Measurements from ENCODE around the gene SLC8B1. TPM values are rescaled to one million over a fixed set of nuclear protein-coding genes. Genes with fewer than 3 reads are reported as not detected.
A peak's percentile ranks its signal among the peaks of the same experiment; 100 is the strongest.

The SLC8B1 gene
- 10 to 100 TPM; 13.5 to 15.1 TPM for total RNA-seq

GRCh38 chr12:113334786-113335539, at the start of gene SLC8B1:
Gene SLC8B1, minus strand, starts transcription at chr12:113335109. Its CDS starts 2,231 bp downstream, at chr12:113332878.
- peak within 1 kb of the TSS; percentile 57 for H3K27ac Mint-ChIP-seq
- no peaks in the 10 kb centered on the region for H3K9me3 Mint-ChIP-seq
- H3K4me1 Mint-ChIP-seq: peaks cover 28% of the 10 kb centered on the region
- peak within 1 kb of the TSS; percentile 93 for H3K4me3 Mint-ChIP-seq
- no peaks in the 10 kb centered on the region for H3K27me3 Mint-ChIP-seq
- peak; percentile 87 for DNase-seq
- peaks cover 14% of the 10 kb centered on the region for H3K36me3 Mint-ChIP-seq

GRCh38 chr12:113382206-113382605, 47.3 kb upstream of the SLC8B1 start:
- Mint-ChIP-seq H3K4me3 (no peak overlapping the region), H3K27me3 (no peaks in the 10 kb centered on the region), H3K36me3 (peaks cover 6% of the 10 kb centered on the region), H3K4me1 (no peaks in the 10 kb centered on the region), H3K9me3 (no peaks in the 10 kb centered on the region), H3K27ac (no peak overlapping the region)
- DNase-seq: no peak

- Mint-ChIP-seq H3K9me3 (no peaks in the 10 kb centered on the region), H3K4me1 (no peaks in the 10 kb centered on the region), H3K4me3 (no peak overlapping the region), H3K27me3 (no peaks in the 10 kb centered on the region), H3K27ac (no peak overlapping the region), H3K36me3 (peaks cover 8% of the 10 kb centered on the region)
- no peak for DNase-seq
Measured at GRCh38 chr12:113381220-113381619, 46.3 kb upstream of the SLC8B1 start.

GRCh38 chr12:113378291-113378690, 43.4 kb upstream of the SLC8B1 start:
- H3K27me3 Mint-ChIP-seq: no peaks in the 10 kb centered on the region
- no peaks in the 10 kb centered on the region for H3K4me1 Mint-ChIP-seq
- no peak overlapping the region for H3K4me3 Mint-ChIP-seq
- H3K9me3 Mint-ChIP-seq: no peaks in the 10 kb centered on the region
- DNase-seq: no peak
- H3K36me3 Mint-ChIP-seq: peaks cover 16% of the 10 kb centered on the region
- H3K27ac Mint-ChIP-seq: no peak overlapping the region

- no peak overlapping the region for H3K27ac Mint-ChIP-seq
- H3K27me3 Mint-ChIP-seq: no peaks in the 10 kb centered on the region
- H3K4me3 Mint-ChIP-seq: no peak overlapping the region
- no peaks in the 10 kb centered on the region for H3K9me3 Mint-ChIP-seq
- DNase-seq: no peak
- H3K36me3 Mint-ChIP-seq: peaks cover 17% of the 10 kb centered on the region
- no peaks in the 10 kb centered on the region for H3K4me1 Mint-ChIP-seq
Measured at GRCh38 chr12:113374823-113375428, 40.0 kb upstream of the SLC8B1 start.

- Mint-ChIP-seq H3K9me3 (no peaks in the 10 kb centered on the region), H3K4me1 (no peaks in the 10 kb centered on the region), H3K27ac (no peak overlapping the region), H3K4me3 (no peak overlapping the region), H3K27me3 (no peaks in the 10 kb centered on the region), H3K36me3 (peaks cover 18% of the 10 kb centered on the region)
- DNase-seq: no peak
Measured at GRCh38 chr12:113373969-113374368, 39.1 kb upstream of the SLC8B1 start.

- H3K4me1 Mint-ChIP-seq: peaks cover under 1% of the 10 kb centered on the region
- no peak for DNase-seq
- no peak overlapping the region for H3K4me3 Mint-ChIP-seq
- H3K9me3 Mint-ChIP-seq: no peaks in the 10 kb centered on the region
- H3K27me3 Mint-ChIP-seq: no peaks in the 10 kb centered on the region
- peaks cover 18% of the 10 kb centered on the region for H3K36me3 Mint-ChIP-seq
- no peak overlapping the region for H3K27ac Mint-ChIP-seq
Measured at GRCh38 chr12:113373440-113373839, 38.5 kb upstream of the SLC8B1 start.

- Mint-ChIP-seq H3K9me3 (no peaks in the 10 kb centered on the region), H3K36me3 (peaks cover 16% of the 10 kb centered on the region), H3K27me3 (no peaks in the 10 kb centered on the region)
Measured at GRCh38 chr12:113372371-113372770, 37.5 kb upstream of the SLC8B1 start.

GRCh38 chr12:113371808-113372207, 36.9 kb upstream of the SLC8B1 start:
- Mint-ChIP-seq H3K36me3 (peaks cover 11% of the 10 kb centered on the region), H3K27ac (no peak overlapping the region), H3K9me3 (no peaks in the 10 kb centered on the region), H3K4me3 (no peak overlapping the region), H3K4me1 (peaks cover 4% of the 10 kb centered on the region), H3K27me3 (no peaks in the 10 kb centered on the region)
- DNase-seq: no peak

More at GRCh38 chr12:113372371-113372770, 37.5 kb upstream of the SLC8B1 start:
- H3K4me1 Mint-ChIP-seq: peaks cover 4% of the 10 kb centered on the region
- H3K4me3 Mint-ChIP-seq: no peak overlapping the region
- DNase-seq: no peak
- no peak overlapping the region for H3K27ac Mint-ChIP-seq

- Mint-ChIP-seq H3K4me1 (peaks cover 4% of the 10 kb centered on the region), H3K36me3 (peaks cover 11% of the 10 kb centered on the region), H3K9me3 (no peaks in the 10 kb centered on the region), H3K4me3 (no peak overlapping the region), H3K27ac (no peak overlapping the region), H3K27me3 (no peaks in the 10 kb centered on the region)
- no peak for DNase-seq
Measured at GRCh38 chr12:113370923-113371682, 36.2 kb upstream of the SLC8B1 start.

- Mint-ChIP-seq H3K36me3 (peaks cover 6% of the 10 kb centered on the region), H3K27me3 (no peaks in the 10 kb centered on the region), H3K4me3 (no peak overlapping the region), H3K9me3 (no peaks in the 10 kb centered on the region), H3K4me1 (peaks cover 4% of the 10 kb centered on the region), H3K27ac (no peak overlapping the region)
- DNase-seq: no peak
Measured at GRCh38 chr12:113369391-113369985, 34.6 kb upstream of the SLC8B1 start.

GRCh38 chr12:113368331-113368730, 33.4 kb upstream of the SLC8B1 start:
- DNase-seq: no peak
- Mint-ChIP-seq H3K27ac (no peak overlapping the region), H3K9me3 (no peaks in the 10 kb centered on the region), H3K4me3 (no peak overlapping the region), H3K4me1 (peaks cover 5% of the 10 kb centered on the region), H3K36me3 (peaks cover 4% of the 10 kb centered on the region), H3K27me3 (no peaks in the 10 kb centered on the region)

GRCh38 chr12:113366827-113367226, 31.9 kb upstream of the SLC8B1 start:
- Mint-ChIP-seq H3K9me3 (no peaks in the 10 kb centered on the region), H3K27me3 (no peaks in the 10 kb centered on the region), H3K36me3 (peaks cover 3% of the 10 kb centered on the region), H3K4me1 (peaks cover 5% of the 10 kb centered on the region), H3K4me3 (no peak overlapping the region), H3K27ac (no peak overlapping the region)
- no peak for DNase-seq

- Mint-ChIP-seq H3K36me3 (peaks cover 3% of the 10 kb centered on the region), H3K4me3 (no peak overlapping the region), H3K4me1 (peaks cover 5% of the 10 kb centered on the region), H3K9me3 (no peaks in the 10 kb centered on the region), H3K27ac (no peak overlapping the region), H3K27me3 (no peaks in the 10 kb centered on the region)
- no peak for DNase-seq
Measured at GRCh38 chr12:113365639-113366395, 30.9 kb upstream of the SLC8B1 start.

Measured in activated naive CD8-positive, alpha-beta T cell treated with anti-CD3 and anti-CD28 coated beads for 36 hours (primary cell).